NB4 (cell line): ENCODE measurements around the gene PTPN6.

ENCODE experiments used
- DNase-seq: peaks from one replicate; pipeline ENCODE4 v3.0.0; 2010; ENCODE audit warnings: low read depth
- H3K4me3 ChIP-seq: one replicate; pipeline ENCODE4 v1.5.1; 2011; ENCODE audit warnings: mild to moderate bottlenecking, low read depth, low read length, moderate library complexity
- MYC ChIP-seq: IDR thresholded peaks from 2 replicates; pipeline ENCODE4 v1.6.1; 2011; ENCODE audit warnings: low read depth, low read length
- POLR2A ChIP-seq: IDR thresholded peaks from 2 replicates; pipeline ENCODE4 v1.6.1; 2011; ENCODE audit warnings: mild to moderate bottlenecking; ENCODE audit not compliant: insufficient read length; ENCODE audit errors: extremely low read depth
- TF ChIP-seq, protein P1 (sequence below): IDR thresholded peaks from one replicate; pipeline ENCODE4 v1.5.1; 2012; ENCODE audit warnings: low read depth, low read length
- TF ChIP-seq, protein P2 (sequence below): IDR thresholded peaks from 2 replicates; pipeline ENCODE4 v1.6.1; 2011; ENCODE audit warnings: low read depth, low read length

Gene PTPN6

DNA sequence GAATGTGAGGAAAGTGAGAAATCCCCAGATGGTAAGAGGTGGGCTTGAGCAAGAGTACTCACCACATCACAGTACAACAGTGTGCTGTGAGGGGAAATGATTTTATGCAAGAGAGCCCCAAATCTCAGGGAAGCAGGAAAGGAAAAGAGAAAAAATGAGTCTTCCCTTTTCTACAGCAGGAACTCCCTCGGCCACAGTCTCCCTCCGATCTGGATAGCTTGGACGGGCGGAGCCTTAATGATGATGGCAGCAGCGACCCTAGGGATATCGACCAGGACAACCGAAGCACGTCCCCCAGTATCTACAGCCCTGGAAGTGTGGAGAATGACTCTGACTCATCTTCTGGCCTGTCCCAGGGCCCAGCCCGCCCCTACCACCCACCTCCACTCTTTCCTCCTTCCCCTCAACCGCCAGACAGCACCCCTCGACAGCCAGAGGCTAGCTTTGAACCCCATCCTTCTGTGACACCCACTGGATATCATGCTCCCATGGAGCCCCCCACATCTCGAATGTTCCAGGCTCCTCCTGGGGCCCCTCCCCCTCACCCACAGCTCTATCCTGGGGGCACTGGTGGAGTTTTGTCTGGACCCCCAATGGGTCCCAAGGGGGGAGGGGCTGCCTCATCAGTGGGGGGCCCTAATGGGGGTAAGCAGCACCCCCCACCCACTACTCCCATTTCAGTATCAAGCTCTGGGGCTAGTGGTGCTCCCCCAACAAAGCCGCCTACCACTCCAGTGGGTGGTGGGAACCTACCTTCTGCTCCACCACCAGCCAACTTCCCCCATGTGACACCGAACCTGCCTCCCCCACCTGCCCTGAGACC is 15.6 kb upstream of the PTPN6 start:
- no peak overlapping the region for H3K4me3 ChIP-seq
- no peak for DNase-seq

DNA sequence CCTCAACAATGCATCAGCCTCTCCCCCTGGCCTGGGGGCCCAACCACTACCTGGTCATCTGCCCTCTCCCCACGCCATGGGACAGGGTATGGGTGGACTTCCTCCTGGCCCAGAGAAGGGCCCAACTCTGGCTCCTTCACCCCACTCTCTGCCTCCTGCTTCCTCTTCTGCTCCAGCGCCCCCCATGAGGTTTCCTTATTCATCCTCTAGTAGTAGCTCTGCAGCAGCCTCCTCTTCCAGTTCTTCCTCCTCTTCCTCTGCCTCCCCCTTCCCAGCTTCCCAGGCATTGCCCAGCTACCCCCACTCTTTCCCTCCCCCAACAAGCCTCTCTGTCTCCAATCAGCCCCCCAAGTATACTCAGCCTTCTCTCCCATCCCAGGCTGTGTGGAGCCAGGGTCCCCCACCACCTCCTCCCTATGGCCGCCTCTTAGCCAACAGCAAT is 14.9 kb upstream of the PTPN6 start:
- peak overlapping the region; percentile 76 for H3K4me3 ChIP-seq

More for the DNA sequence above, 15.6 kb upstream of the PTPN6 start:
- TF ChIP-seq POLR2A: no peak
- TF ChIP-seq, protein P1, sequence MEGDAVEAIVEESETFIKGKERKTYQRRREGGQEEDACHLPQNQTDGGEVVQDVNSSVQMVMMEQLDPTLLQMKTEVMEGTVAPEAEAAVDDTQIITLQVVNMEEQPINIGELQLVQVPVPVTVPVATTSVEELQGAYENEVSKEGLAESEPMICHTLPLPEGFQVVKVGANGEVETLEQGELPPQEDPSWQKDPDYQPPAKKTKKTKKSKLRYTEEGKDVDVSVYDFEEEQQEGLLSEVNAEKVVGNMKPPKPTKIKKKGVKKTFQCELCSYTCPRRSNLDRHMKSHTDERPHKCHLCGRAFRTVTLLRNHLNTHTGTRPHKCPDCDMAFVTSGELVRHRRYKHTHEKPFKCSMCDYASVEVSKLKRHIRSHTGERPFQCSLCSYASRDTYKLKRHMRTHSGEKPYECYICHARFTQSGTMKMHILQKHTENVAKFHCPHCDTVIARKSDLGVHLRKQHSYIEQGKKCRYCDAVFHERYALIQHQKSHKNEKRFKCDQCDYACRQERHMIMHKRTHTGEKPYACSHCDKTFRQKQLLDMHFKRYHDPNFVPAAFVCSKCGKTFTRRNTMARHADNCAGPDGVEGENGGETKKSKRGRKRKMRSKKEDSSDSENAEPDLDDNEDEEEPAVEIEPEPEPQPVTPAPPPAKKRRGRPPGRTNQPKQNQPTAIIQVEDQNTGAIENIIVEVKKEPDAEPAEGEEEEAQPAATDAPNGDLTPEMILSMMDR: no peak
- TF ChIP-seq, protein P2, sequence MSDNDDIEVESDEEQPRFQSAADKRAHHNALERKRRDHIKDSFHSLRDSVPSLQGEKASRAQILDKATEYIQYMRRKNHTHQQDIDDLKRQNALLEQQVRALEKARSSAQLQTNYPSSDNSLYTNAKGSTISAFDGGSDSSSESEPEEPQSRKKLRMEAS: no peak

DNA sequence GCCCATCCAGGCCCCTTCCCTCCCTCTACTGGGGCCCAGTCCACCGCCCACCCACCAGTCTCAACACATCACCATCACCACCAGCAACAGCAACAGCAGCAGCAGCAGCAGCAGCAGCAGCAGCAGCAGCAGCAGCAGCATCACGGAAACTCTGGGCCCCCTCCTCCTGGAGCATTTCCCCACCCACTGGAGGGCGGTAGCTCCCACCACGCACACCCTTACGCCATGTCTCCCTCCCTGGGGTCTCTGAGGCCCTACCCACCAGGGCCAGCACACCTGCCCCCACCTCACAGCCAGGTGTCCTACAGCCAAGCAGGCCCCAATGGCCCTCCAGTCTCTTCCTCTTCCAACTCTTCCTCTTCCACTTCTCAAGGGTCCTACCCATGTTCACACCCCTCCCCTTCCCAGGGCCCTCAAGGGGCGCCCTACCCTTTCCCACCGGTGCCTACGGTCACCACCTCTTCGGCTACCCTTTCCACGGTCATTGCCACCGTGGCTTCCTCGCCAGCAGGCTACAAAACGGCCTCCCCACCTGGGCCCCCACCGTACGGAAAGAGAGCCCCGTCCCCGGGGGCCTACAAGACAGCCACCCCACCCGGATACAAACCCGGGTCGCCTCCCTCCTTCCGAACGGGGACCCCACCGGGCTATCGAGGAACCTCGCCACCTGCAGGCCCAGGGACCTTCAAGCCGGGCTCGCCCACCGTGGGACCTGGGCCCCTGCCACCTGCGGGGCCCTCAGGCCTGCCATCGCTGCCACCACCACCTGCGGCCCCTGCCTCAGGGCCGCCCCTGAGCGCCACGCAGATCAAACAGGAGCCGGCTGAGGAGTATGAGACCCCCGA is 14.3 kb upstream of the PTPN6 start:
- TF ChIP-seq MYC (no peak), POLR2A (peak; percentile 16)
- TF ChIP-seq, protein P2: peak; percentile 6; the same call in 1 of the 2 replicates
- TF ChIP-seq, protein P1: peak; percentile 3
- DNase-seq: peak; percentile 59
- H3K4me3 ChIP-seq: peak overlapping the region; percentile 76

More for the DNA sequence above, 14.9 kb upstream of the PTPN6 start:
- TF ChIP-seq, protein P2: no peak
- DNase-seq: no peak

DNA sequence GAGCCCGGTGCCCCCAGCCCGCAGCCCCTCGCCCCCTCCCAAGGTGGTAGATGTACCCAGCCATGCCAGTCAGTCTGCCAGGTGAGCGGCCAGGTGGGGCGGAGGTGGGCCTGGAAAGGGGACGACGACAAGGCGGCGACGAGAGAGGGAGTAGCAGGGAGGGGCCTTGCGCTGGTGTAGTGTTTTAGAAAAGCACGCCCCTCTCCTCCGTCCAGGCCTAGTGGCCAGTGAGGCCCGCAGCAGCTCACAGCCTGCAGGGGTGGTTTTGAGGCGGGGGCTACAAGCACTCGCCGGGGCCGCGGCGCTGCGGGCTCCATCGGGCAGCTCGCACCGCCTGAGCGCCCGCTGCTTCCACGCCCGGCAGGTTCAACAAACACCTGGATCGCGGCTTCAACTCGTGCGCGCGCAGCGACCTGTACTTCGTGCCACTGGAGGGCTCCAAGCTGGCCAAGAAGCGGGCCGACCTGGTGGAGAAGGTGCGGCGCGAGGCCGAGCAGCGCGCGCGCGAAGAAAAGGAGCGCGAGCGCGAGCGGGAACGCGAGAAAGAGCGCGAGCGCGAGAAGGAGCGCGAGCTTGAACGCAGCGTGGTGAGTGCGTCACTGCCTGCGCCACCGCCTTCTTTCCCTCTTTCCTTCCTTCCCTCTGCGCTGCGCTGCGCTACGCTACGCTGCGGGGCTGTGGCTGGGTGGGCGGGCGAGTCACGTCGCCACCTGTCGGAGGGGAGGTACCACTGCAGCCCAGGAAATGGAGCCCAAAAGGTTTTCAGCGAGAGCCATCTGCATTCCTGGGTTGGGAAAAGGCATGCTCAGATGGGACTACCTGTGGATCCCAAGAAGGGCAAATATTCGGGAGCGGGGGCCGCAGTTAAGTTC is 13.4 kb upstream of the PTPN6 start:
- TF ChIP-seq MYC (peak; percentile 87), POLR2A (peak; percentile 92)
- TF ChIP-seq, protein P1: peak; percentile 76
- TF ChIP-seq, protein P2: peak; percentile 90
- DNase-seq: peak; percentile 95
- peak overlapping the region; percentile 76 for H3K4me3 ChIP-seq

DNA sequence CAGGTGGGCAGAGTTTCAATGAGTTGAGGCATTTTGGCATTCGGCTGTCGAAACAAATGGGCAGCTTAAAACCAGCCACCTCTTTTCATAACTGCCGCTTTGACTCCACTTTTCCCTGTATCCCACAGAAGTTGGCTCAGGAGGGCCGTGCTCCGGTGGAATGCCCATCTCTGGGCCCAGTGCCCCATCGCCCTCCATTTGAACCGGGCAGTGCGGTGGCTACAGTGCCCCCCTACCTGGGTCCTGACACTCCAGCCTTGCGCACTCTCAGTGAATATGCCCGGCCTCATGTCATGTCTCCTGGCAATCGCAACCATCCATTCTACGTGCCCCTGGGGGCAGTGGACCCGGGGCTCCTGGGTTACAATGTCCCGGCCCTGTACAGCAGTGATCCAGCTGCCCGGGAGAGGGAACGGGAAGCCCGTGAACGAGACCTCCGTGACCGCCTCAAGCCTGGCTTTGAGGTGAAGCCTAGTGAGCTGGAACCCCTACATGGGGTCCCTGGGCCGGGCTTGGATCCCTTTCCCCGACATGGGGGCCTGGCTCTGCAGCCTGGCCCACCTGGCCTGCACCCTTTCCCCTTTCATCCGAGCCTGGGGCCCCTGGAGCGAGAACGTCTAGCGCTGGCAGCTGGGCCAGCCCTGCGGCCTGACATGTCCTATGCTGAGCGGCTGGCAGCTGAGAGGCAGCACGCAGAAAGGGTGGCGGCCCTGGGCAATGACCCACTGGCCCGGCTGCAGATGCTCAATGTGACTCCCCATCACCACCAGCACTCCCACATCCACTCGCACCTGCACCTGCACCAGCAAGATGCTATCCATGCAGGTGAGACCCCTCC is 12.6 kb upstream of the PTPN6 start:
- TF ChIP-seq MYC (no peak), POLR2A (no peak)
- TF ChIP-seq, protein P1: no peak
- TF ChIP-seq, protein P2: no peak
- DNase-seq: no peak
- peak overlapping the region; percentile 53 for H3K4me3 ChIP-seq
